ENCODE measurements around the gene HIPK3.

- TF ChIP-seq, protein P1, sequence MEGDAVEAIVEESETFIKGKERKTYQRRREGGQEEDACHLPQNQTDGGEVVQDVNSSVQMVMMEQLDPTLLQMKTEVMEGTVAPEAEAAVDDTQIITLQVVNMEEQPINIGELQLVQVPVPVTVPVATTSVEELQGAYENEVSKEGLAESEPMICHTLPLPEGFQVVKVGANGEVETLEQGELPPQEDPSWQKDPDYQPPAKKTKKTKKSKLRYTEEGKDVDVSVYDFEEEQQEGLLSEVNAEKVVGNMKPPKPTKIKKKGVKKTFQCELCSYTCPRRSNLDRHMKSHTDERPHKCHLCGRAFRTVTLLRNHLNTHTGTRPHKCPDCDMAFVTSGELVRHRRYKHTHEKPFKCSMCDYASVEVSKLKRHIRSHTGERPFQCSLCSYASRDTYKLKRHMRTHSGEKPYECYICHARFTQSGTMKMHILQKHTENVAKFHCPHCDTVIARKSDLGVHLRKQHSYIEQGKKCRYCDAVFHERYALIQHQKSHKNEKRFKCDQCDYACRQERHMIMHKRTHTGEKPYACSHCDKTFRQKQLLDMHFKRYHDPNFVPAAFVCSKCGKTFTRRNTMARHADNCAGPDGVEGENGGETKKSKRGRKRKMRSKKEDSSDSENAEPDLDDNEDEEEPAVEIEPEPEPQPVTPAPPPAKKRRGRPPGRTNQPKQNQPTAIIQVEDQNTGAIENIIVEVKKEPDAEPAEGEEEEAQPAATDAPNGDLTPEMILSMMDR (IDR thresholded peaks at IDR 0.05): no peak
- no peak for TF ChIP-seq EP300 (IDR thresholded peaks at IDR 0.05)
Measured at GRCh38 chr11:33399421-33399820, 142.2 kb downstream of the HIPK3 start.
